Activated T-cell treated with anti-CD3 and anti-CD28 coated beads, Interleukin-2, amount 50 U/mL, for 24 hours (primary cell): Measurements from ENCODE around the gene RDH12.

Source experiments
- DNase-seq: peaks from one replicate; pipeline ENCODE4 v3.0.0-alpha.2; 2020
- H3K27ac Mint-ChIP-seq: 2 replicates; pipeline ENCODE4 v1.8.0; 2020; ENCODE audit warnings: mild to moderate bottlenecking, mixed read lengths
- H3K27me3 Mint-ChIP-seq: 2 replicates; pipeline ENCODE4 v1.8.0; 2020; ENCODE audit warnings: mixed read lengths
- H3K36me3 Mint-ChIP-seq: 2 replicates; pipeline ENCODE4 v1.8.0; 2020; ENCODE audit warnings: low read depth, mixed read lengths
- H3K4me1 Mint-ChIP-seq: 2 replicates; pipeline ENCODE4 v1.8.0; 2020; ENCODE audit warnings: low read depth, mixed read lengths
- H3K4me3 Mint-ChIP-seq: 2 replicates; pipeline ENCODE4 v1.8.0; 2020; ENCODE audit warnings: mild to moderate bottlenecking, moderate library complexity, mixed read lengths
- H3K9me3 Mint-ChIP-seq: 2 replicates; pipeline ENCODE4 v1.8.0; 2020; ENCODE audit warnings: mixed read lengths

Gene RDH12

GRCh38 chr14:67721875-67722274 lies 20.2 kb downstream of the RDH12 start:
- Mint-ChIP-seq H3K27ac (no peak overlapping the region), H3K9me3 (no peaks in the 10 kb centered on the region), H3K4me3 (no peak overlapping the region), H3K36me3 (no peaks in the 10 kb centered on the region), H3K27me3 (peaks cover 50% of the 10 kb centered on the region), H3K4me1 (peaks cover 10% of the 10 kb centered on the region)
- DNase-seq, result no peak

DNA sequence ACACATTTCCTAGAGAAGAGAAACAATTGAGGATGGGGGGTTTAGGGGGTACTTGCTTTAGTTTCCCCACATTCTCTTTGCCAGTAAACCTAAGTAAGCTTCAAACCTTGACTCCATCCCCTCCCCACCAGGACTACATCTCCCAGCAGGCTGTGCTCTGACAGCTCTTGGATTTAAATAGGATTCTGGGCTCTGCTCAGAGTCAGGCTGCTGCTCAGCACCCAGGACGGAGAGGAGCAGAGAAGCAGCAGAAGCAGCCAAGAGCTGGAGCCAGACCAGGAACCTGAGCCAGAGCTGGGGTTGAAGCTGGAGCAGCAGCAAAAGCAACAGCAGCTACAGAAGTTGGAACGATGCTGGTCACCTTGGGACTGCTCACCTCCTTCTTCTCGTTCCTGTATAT lies 20.6 kb downstream of the RDH12 start:
- Mint-ChIP-seq H3K4me1 (peaks cover 10% of the 10 kb centered on the region), H3K27ac (no peak overlapping the region), H3K9me3 (no peaks in the 10 kb centered on the region), H3K36me3 (no peaks in the 10 kb centered on the region), H3K27me3 (peaks cover 50% of the 10 kb centered on the region), H3K4me3 (no peak overlapping the region)
- no peak for DNase-seq

DNA sequence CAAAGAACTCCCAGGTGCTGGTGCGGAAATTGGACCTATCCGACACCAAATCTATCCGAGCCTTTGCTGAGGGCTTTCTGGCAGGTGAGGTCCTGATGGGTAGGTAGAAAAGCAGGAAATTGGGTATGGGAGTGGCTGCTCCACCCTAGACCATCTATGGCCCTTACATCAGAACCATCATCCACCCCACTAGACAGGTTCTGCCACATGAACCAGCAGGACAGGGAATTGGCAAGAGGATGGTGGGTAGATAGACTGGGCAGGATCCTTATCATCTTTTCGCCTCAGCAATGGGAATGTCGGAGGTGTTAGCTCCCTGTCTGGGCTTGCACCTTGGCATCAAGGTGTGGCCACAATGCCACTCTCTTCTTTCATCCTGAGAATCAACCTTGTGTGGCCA lies 23.5 kb downstream of the RDH12 start:
- H3K9me3 Mint-ChIP-seq, result no peaks in the 10 kb centered on the region
- no peak overlapping the region for H3K4me3 Mint-ChIP-seq
- H3K4me1 Mint-ChIP-seq, result peaks cover 10% of the 10 kb centered on the region
- peaks cover 48% of the 10 kb centered on the region for H3K27me3 Mint-ChIP-seq
- H3K36me3 Mint-ChIP-seq, result no peaks in the 10 kb centered on the region
- DNase-seq, result no peak
- no peak overlapping the region for H3K27ac Mint-ChIP-seq

DNA sequence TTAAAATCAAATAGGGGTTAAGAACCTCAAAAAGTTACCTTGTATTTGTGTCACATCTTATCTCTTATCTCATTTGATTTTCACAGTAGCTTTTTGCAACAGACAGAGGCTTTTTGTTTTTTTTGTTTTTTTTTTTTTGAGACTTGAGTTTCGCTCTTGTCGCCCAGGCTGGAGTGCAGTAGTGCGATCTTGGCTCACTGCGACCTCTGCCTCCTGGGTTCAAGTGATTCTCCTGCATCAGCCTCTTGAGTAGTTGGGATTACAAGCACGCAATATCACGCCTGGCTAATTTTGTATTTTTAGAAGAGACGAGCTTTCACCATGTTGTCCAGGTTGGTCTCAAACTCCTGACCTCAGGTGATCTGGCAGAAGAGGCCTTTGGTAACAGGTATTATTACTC lies 25.7 kb downstream of the RDH12 start:
- peaks cover 31% of the 10 kb centered on the region for H3K27me3 Mint-ChIP-seq
- no peaks in the 10 kb centered on the region for H3K9me3 Mint-ChIP-seq
- peaks cover 6% of the 10 kb centered on the region for H3K4me1 Mint-ChIP-seq
- H3K36me3 Mint-ChIP-seq, result no peaks in the 10 kb centered on the region
- H3K27ac Mint-ChIP-seq, result no peak overlapping the region
- no peak for DNase-seq
- H3K4me3 Mint-ChIP-seq, result no peak overlapping the region

GRCh38 chr14:67728258-67728657 lies 26.6 kb downstream of the RDH12 start:
- Mint-ChIP-seq H3K4me3 (no peak overlapping the region), H3K9me3 (no peaks in the 10 kb centered on the region), H3K27ac (no peak overlapping the region)

GRCh38 chr14:67729072-67729885 lies 27.6 kb downstream of the RDH12 start:
- peaks cover 13% of the 10 kb centered on the region for H3K27me3 Mint-ChIP-seq
- H3K4me3 Mint-ChIP-seq, result no peak overlapping the region
- no peak overlapping the region for H3K27ac Mint-ChIP-seq
- H3K36me3 Mint-ChIP-seq, result no peaks in the 10 kb centered on the region
- no peak for DNase-seq
- no peaks in the 10 kb centered on the region for H3K9me3 Mint-ChIP-seq
- H3K4me1 Mint-ChIP-seq, result no peaks in the 10 kb centered on the region

More at GRCh38 chr14:67728258-67728657, 26.6 kb downstream of the RDH12 start:
- H3K27me3 Mint-ChIP-seq, result peaks cover 22% of the 10 kb centered on the region
- H3K36me3 Mint-ChIP-seq, result no peaks in the 10 kb centered on the region
- no peaks in the 10 kb centered on the region for H3K4me1 Mint-ChIP-seq
- DNase-seq, result no peak

GRCh38 chr14:67733616-67734015 lies 31.9 kb downstream of the RDH12 start:
- H3K4me3 Mint-ChIP-seq, result no peak overlapping the region
- no peaks in the 10 kb centered on the region for H3K9me3 Mint-ChIP-seq
- H3K27ac Mint-ChIP-seq, result no peak overlapping the region
- H3K4me1 Mint-ChIP-seq, result no peaks in the 10 kb centered on the region
- H3K36me3 Mint-ChIP-seq, result no peaks in the 10 kb centered on the region
- DNase-seq, result no peak
- no peaks in the 10 kb centered on the region for H3K27me3 Mint-ChIP-seq

DNA sequence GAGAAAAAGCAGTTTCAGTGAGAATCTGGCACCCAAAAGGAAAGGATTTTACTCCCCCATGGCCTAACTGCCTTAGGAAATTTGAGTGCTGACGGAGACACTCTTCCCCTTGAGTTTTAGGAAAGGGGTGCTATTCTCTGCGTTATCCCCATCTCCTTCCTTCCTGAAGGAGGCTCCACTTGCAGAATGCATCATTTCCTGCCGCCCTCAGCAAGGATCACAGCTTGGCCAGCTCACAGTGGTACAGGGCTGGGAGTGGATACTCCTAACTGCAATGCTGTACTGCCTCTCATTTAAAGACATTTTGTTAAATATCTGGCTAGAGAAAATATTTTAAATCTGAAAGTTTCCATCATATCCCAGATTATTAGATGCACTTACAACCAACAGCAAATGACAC lies 33.0 kb downstream of the RDH12 start:
- Mint-ChIP-seq H3K36me3 (no peaks in the 10 kb centered on the region), H3K9me3 (no peaks in the 10 kb centered on the region), H3K4me3 (no peak overlapping the region), H3K4me1 (peaks cover 2% of the 10 kb centered on the region), H3K27ac (no peak overlapping the region), H3K27me3 (no peaks in the 10 kb centered on the region)
- DNase-seq, result no peak

DNA sequence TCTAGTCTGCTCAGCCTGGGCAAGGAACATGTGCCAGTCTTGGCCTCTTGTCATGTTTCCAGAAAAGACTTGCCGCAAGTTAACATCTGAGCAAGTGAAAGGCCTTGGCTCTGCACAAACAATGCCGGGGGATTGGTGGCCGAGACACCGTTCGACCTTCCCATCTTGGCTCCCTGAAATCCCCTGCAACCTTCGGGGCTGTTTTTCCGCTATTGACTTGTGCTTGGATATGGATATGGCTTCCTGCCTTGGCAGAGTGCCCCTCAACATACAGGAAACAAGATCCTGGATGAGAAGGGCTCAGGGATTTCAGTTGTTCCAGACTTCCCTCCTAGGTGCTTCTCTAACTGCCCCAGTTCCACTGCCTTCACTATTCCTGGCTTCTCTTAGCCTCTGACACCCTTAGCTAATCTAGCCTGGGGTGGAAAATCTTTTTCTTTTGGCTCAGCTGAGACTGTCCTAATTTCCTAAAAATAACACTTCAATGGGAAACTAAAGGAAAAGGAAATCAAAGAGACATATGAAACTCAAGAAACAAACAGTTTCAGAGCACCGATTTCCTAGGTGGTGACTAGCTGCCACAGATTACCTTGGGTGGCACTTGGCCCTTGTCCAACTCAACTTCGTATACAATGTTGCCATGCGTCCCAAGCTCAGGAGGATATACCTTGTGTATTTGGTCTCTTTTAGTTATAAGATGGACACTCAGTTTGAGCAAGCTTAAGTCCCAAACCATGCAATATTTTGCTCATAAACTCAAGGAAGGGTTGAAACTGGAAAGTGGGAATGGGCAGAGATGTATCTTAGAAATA lies 33.9 kb downstream of the RDH12 start:
- no peak for DNase-seq
- no peaks in the 10 kb centered on the region for H3K27me3 Mint-ChIP-seq
- H3K9me3 Mint-ChIP-seq, result no peaks in the 10 kb centered on the region
- no peaks in the 10 kb centered on the region for H3K36me3 Mint-ChIP-seq
- H3K4me1 Mint-ChIP-seq, result peaks cover 2% of the 10 kb centered on the region
- H3K4me3 Mint-ChIP-seq, result no peak overlapping the region
- H3K27ac Mint-ChIP-seq, result no peak overlapping the region

GRCh38 chr14:67736771-67737170 lies 35.1 kb downstream of the RDH12 start:
- no peaks in the 10 kb centered on the region for H3K27me3 Mint-ChIP-seq
- H3K4me1 Mint-ChIP-seq, result peaks cover 3% of the 10 kb centered on the region
- H3K4me3 Mint-ChIP-seq, result no peak overlapping the region
- H3K9me3 Mint-ChIP-seq, result no peaks in the 10 kb centered on the region
- no peak for DNase-seq
- no peak overlapping the region for H3K27ac Mint-ChIP-seq
- no peaks in the 10 kb centered on the region for H3K36me3 Mint-ChIP-seq

DNA sequence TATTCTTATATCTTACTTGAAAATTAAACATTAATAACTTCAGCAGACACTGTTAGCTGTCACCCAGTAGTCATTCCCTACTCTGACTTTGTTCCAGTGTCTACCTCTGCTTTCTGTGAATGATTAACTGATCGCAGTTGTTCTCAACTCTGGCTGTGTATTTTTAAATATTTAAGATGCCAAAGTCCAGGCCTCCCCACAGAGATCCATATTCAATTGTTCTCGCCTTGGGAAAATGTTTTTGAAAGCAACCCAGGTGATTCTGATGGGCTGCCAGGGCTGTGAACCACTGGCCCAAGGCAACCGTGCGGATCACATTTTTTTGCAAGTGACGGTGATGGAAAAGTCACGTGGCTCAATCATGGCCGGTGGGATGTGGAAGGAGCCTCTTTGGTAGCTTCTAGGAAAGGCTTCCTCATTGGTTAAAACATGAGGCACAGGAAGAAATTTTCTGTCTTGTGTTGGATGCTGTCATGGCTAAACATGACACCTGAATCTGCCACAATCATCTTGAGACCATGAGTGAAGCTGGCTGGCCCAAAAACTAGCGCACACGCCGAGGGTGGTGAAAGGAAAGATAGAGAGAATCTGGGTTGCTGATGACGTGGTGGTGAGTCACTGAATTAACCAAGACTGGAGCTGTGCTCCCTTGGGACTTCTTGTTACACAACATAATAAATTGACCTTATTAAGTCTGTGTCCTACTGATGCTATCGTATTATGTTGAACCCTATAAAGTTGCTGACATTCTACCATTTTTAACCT lies 37.2 kb downstream of the RDH12 start:
- Mint-ChIP-seq H3K36me3 (no peaks in the 10 kb centered on the region), H3K4me3 (no peak overlapping the region), H3K27me3 (no peaks in the 10 kb centered on the region), H3K9me3 (no peaks in the 10 kb centered on the region), H3K4me1 (peaks cover 4% of the 10 kb centered on the region), H3K27ac (no peak overlapping the region)
- DNase-seq, result no peak

DNA sequence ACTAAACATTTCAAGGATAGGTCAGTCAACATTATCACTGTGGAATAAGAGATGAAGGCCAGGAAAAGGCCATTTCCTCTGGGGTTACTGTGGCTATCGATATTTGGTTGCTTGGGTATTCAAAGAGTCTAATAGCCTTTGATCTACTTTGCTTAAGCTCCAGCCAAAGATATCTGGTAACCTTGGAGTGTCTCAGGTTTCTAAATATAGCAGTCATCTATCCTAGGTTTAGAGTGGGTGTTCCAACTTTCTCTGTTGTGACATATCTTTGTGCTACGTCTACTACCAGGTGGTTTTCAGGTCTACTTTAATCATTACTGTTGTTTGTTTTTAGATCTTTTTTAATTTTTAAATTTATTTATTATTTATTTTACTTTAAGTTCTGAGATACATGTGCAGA lies 42.4 kb downstream of the RDH12 start:
- Mint-ChIP-seq H3K36me3 (peaks cover 34% of the 10 kb centered on the region), H3K27me3 (no peaks in the 10 kb centered on the region), H3K4me1 (peaks cover 18% of the 10 kb centered on the region)

GRCh38 chr14:67746927-67747326 lies 45.2 kb downstream of the RDH12 start:
- no peak for DNase-seq
- no peaks in the 10 kb centered on the region for H3K27me3 Mint-ChIP-seq
- H3K4me1 Mint-ChIP-seq, result peaks cover 14% of the 10 kb centered on the region
- H3K9me3 Mint-ChIP-seq, result no peaks in the 10 kb centered on the region
- H3K4me3 Mint-ChIP-seq, result no peak overlapping the region
- peak overlapping the region; percentile 56 for H3K27ac Mint-ChIP-seq
- peaks cover 63% of the 10 kb centered on the region for H3K36me3 Mint-ChIP-seq

More for the DNA sequence above, 42.4 kb downstream of the RDH12 start:
- H3K9me3 Mint-ChIP-seq, result no peaks in the 10 kb centered on the region
- no peak overlapping the region for H3K27ac Mint-ChIP-seq
- DNase-seq, result no peak
- no peak overlapping the region for H3K4me3 Mint-ChIP-seq

DNA sequence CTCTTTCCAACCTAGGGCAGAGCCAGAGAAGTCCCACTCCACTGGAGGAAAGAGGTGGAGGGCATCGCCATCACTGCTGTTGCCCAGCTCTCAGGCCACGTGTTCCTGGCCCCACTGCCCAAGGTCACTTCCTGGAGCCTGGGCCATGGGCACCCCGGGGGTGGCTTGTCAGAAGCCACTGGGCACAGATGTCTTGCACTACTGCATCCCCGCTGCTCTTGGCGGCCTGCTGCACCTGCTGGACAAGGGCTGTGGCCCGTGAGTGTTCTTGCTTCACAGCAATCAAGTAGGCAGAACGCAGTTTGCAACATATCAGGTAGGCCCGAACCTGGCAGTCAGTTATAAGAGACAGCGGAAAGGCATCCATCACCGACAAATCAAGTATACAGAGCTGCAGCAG lies 46.6 kb downstream of the RDH12 start:
- H3K36me3 Mint-ChIP-seq, result peaks cover 77% of the 10 kb centered on the region
- H3K27me3 Mint-ChIP-seq, result no peaks in the 10 kb centered on the region
- H3K27ac Mint-ChIP-seq, result no peak overlapping the region
- no peak overlapping the region for H3K4me3 Mint-ChIP-seq
- H3K9me3 Mint-ChIP-seq, result no peaks in the 10 kb centered on the region
- DNase-seq, result no peak
- peaks cover 14% of the 10 kb centered on the region for H3K4me1 Mint-ChIP-seq
